VCaP (cell line): ENCODE data around the gene LBH.

Experiments used
- H3K27ac ChIP-seq: fragments of 450-650 bp; 2 replicates; pipeline ENCODE4 v1.5.1; 2017
- CTCF ChIP-seq: fragments of 450-650 bp; conservative IDR thresholded peaks from 2 replicates; pipeline ENCODE4 v1.5.1; 2017; ENCODE audit warnings: mild to moderate bottlenecking, moderate library complexity

LBH gene

DNA sequence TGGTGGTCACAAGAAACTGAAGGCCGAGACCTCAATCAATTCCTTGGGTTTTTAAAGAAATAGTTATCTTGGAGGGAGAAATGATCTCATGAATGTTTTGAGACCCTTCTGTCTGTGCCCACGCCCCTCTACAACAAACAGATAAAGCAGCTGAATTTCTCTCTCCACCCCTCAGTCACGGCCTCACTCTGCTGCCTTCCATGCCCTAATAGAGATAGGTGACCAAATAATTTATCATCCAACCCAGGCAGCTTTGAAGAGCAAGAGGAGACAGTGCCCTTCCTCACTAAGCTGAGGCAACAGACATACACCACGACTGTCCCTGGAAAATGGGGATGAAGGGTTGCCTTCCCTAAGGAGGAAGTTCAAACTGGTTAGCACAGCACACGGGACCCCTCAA is 71.2 kb downstream of the LBH start:
- H3K27ac ChIP-seq, result no peak overlapping the region
- no peak for TF ChIP-seq CTCF

- H3K27ac ChIP-seq, result no peak overlapping the region
- no peak for TF ChIP-seq CTCF
These were observed 71.8 kb downstream of the LBH start for GRCh38 chr2:30303095-30303494.

DNA sequence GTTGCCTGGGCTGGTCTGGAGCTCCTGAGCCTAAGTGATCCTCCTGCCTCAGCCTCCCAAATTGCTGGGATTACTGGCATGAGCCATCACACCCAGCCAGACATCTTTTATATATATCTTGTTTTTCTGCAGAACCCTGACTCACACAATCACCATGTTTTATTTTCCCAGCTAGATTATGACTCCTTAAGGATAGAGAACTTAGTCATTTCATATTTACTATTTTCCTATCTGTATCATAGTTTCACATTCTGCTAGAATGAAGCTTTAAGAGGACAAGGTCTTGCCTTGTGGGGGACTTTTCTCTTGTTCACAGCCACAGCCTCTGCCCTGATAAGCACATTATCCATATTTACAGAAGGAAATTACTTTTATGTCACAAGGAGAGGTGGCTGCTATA is 73.9 kb downstream of the LBH start:
- no peak overlapping the region for H3K27ac ChIP-seq
- TF ChIP-seq CTCF, result no peak

- no peak overlapping the region for H3K27ac ChIP-seq
- no peak for TF ChIP-seq CTCF
These were observed 75.2 kb downstream of the LBH start for GRCh38 chr2:30306522-30306921.

DNA sequence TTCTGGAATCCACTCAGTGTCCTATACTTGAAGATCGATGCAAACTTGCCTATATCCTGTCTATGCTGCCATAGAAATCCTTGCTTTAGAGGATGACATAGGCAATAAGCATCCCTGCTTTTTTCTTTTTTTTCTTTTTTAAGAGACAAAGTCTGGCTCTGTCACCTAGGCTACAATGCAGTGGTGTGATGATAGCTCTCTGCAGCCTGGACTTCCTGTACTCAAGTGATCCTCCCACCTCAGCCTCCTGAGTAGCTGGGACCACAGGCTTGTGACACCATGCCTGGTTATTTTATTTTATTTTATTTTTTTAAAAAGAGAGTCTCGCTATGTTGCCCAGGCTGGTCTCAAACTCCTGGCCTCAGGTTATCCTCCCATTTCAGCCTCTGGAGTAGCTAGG is 76.9 kb downstream of the LBH start:
- no peak overlapping the region for H3K27ac ChIP-seq
- TF ChIP-seq CTCF, result no peak
